HEK293 (cell line): ENCODE results near the gene TLCD3A.

Experiments used
- CTCF ChIP-seq: fragments of 450-650 bp; formaldehyde crosslinking; IDR thresholded peaks from 2 replicates; pipeline ENCODE4 v1.5.1; 2016; ENCODE audit warnings: missing biosample characterization, missing genetic modification characterization
- ELK4 ChIP-seq: IDR thresholded peaks from 2 replicates; pipeline ENCODE4 v1.6.1; 2011; ENCODE audit warnings: mild to moderate bottlenecking, low read depth, low read length, borderline replicate concordance
- GLIS2 ChIP-seq: fragments of 450-650 bp; formaldehyde crosslinking; IDR thresholded peaks from 2 replicates; pipeline ENCODE4 v1.5.1; 2016; ENCODE audit warnings: missing biosample characterization, missing genetic modification characterization
- IKZF3 ChIP-seq: fragments of 450-650 bp; IDR thresholded peaks from 2 replicates; pipeline ENCODE4 v1.5.0; 2018; ENCODE audit warnings: missing biosample characterization, mild to moderate bottlenecking, missing genetic modification characterization, moderate library complexity
- KLF7 ChIP-seq: fragments of 450-650 bp; formaldehyde crosslinking; IDR thresholded peaks from 2 replicates; pipeline ENCODE4 v1.5.1; 2016; ENCODE audit warnings: missing biosample characterization, missing genetic modification characterization, borderline replicate concordance
- TCF7L2 ChIP-seq: IDR thresholded peaks from 2 replicates; pipeline ENCODE4 v1.6.1; 2011; ENCODE audit warnings: low read depth, mild to moderate bottlenecking, inconsistent platforms, low read length, moderate library complexity, borderline replicate concordance
- YY2 ChIP-seq: fragments of 450-650 bp; formaldehyde crosslinking; IDR thresholded peaks from 2 replicates; pipeline ENCODE4 v1.5.1; 2016; ENCODE audit warnings: missing biosample characterization, missing genetic modification characterization
- ZBTB1 ChIP-seq: fragments of 450-650 bp; formaldehyde crosslinking; IDR thresholded peaks from 2 replicates; pipeline ENCODE4 v1.5.1; 2016; ENCODE audit warnings: missing biosample characterization, missing genetic modification characterization
- ZBTB20 ChIP-seq: fragments of 450-650 bp; formaldehyde crosslinking; IDR thresholded peaks from 2 replicates; pipeline ENCODE4 v1.5.1; 2016; ENCODE audit warnings: missing biosample characterization, missing genetic modification characterization
- ZBTB44 ChIP-seq: fragments of 450-650 bp; IDR thresholded peaks from 2 replicates; pipeline ENCODE4 v1.5.1; 2018; ENCODE audit warnings: missing biosample characterization, mild to moderate bottlenecking, missing genetic modification characterization
- ZBTB48 ChIP-seq: fragments of 450-650 bp; formaldehyde crosslinking; IDR thresholded peaks from 2 replicates; pipeline ENCODE4 v1.5.1; 2016; ENCODE audit warnings: missing biosample characterization, missing genetic modification characterization
- ZNF366 ChIP-seq: fragments of 450-650 bp; formaldehyde crosslinking; conservative IDR thresholded peaks from 2 replicates; pipeline ENCODE4 v1.5.1; 2016; ENCODE audit warnings: missing biosample characterization, missing genetic modification characterization
- ZNF514 ChIP-seq: fragments of 450-650 bp; formaldehyde crosslinking; IDR thresholded peaks from 2 replicates; pipeline ENCODE4 v1.5.1; 2016; ENCODE audit warnings: missing biosample characterization, missing genetic modification characterization
- ZNF544 ChIP-seq: fragments of 450-650 bp; formaldehyde crosslinking; IDR thresholded peaks from 2 replicates; pipeline ENCODE4 v1.5.0; 2017; ENCODE audit warnings: missing biosample characterization, missing genetic modification characterization
- ZNF560 ChIP-seq: fragments of 450-650 bp; formaldehyde crosslinking; IDR thresholded peaks from 2 replicates; pipeline ENCODE4 v1.5.1; 2017; ENCODE audit warnings: missing biosample characterization, missing genetic modification characterization, borderline replicate concordance
- ZNF585B ChIP-seq: fragments of 450-650 bp; formaldehyde crosslinking; IDR thresholded peaks from 2 replicates; pipeline ENCODE4 v1.5.1; 2016; ENCODE audit warnings: missing biosample characterization, missing genetic modification characterization
- ZNF623 ChIP-seq: fragments of 450-650 bp; formaldehyde crosslinking; IDR thresholded peaks from 2 replicates; pipeline ENCODE4 v1.5.1; 2016; ENCODE audit warnings: missing biosample characterization, missing genetic modification characterization
- ZNF664 ChIP-seq: fragments of 450-650 bp; formaldehyde crosslinking; IDR thresholded peaks from 2 replicates; pipeline ENCODE4 v1.5.1; 2016; ENCODE audit warnings: missing biosample characterization, missing genetic modification characterization
- ZNF785 ChIP-seq: fragments of 450-650 bp; formaldehyde crosslinking; IDR thresholded peaks from 2 replicates; pipeline ENCODE4 v1.5.1; 2016; ENCODE audit warnings: missing biosample characterization, missing genetic modification characterization
- TF ChIP-seq, protein P1 (sequence below): fragments of 450-650 bp; formaldehyde crosslinking; conservative IDR thresholded peaks from 2 replicates; pipeline ENCODE4 v1.5.1; 2016; ENCODE audit warnings: low read depth, missing biosample characterization, missing genetic modification characterization
- TF ChIP-seq, protein P2 (sequence below): fragments of 450-650 bp; IDR thresholded peaks from 2 replicates; pipeline ENCODE4 v1.5.1; 2018; ENCODE audit warnings: missing biosample characterization, missing genetic modification characterization
- TF ChIP-seq, protein P3 (sequence below): fragments of 450-650 bp; formaldehyde crosslinking; IDR thresholded peaks from 2 replicates; pipeline ENCODE4 v1.5.1; 2016; ENCODE audit warnings: missing biosample characterization, missing genetic modification characterization, low read depth

The TLCD3A gene

GRCh38 chr17:781805-782731 lies 49.7 kb downstream of the TLCD3A start, which contains the start of the genes GLOD4 and MRM3 (continued):
- peak; percentile 30; the same call in 1 of the 2 replicates for TF ChIP-seq ZNF623 (tag by site-specific recombination)
- peak; percentile 62; the same call in 1 of the 2 replicates for TF ChIP-seq ZBTB48 (tag by site-specific recombination)
- TF ChIP-seq ZNF664 (tag by site-specific recombination) = no peak
- no peak for TF ChIP-seq ZBTB44
- TF ChIP-seq, protein P1, sequence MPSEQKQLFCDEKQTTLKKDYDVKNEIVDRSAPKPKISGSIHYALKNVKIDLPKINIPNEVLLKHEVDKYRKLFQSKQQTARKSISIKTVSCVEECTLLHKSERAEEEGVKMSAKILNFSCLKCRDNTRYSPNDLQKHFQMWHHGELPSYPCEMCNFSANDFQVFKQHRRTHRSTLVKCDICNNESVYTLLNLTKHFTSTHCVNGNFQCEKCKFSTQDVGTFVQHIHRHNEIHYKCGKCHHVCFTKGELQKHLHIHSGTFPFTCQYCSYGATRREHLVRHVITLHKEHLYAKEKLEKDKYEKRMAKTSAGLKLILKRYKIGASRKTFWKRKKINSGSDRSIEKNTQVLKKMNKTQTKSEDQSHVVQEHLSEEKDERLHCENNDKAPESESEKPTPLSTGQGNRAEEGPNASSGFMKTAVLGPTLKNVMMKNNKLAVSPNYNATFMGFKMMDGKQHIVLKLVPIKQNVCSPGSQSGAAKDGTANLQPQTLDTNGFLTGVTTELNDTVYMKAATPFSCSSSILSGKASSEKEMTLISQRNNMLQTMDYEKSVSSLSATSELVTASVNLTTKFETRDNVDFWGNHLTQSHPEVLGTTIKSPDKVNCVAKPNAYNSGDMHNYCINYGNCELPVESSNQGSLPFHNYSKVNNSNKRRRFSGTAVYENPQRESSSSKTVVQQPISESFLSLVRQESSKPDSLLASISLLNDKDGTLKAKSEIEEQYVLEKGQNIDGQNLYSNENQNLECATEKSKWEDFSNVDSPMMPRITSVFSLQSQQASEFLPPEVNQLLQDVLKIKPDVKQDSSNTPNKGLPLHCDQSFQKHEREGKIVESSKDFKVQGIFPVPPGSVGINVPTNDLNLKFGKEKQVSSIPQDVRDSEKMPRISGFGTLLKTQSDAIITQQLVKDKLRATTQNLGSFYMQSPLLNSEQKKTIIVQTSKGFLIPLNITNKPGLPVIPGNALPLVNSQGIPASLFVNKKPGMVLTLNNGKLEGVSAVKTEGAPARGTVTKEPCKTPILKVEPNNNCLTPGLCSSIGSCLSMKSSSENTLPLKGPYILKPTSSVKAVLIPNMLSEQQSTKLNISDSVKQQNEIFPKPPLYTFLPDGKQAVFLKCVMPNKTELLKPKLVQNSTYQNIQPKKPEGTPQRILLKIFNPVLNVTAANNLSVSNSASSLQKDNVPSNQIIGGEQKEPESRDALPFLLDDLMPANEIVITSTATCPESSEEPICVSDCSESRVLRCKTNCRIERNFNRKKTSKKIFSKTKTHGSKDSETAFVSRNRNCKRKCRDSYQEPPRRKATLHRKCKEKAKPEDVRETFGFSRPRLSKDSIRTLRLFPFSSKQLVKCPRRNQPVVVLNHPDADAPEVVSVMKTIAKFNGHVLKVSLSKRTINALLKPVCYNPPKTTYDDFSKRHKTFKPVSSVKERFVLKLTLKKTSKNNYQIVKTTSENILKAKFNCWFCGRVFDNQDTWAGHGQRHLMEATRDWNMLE (tag by site-specific recombination) = no peak
- peak; percentile 100 for TF ChIP-seq YY2
- TF ChIP-seq GLIS2 = no peak
- TF ChIP-seq, protein P2, sequence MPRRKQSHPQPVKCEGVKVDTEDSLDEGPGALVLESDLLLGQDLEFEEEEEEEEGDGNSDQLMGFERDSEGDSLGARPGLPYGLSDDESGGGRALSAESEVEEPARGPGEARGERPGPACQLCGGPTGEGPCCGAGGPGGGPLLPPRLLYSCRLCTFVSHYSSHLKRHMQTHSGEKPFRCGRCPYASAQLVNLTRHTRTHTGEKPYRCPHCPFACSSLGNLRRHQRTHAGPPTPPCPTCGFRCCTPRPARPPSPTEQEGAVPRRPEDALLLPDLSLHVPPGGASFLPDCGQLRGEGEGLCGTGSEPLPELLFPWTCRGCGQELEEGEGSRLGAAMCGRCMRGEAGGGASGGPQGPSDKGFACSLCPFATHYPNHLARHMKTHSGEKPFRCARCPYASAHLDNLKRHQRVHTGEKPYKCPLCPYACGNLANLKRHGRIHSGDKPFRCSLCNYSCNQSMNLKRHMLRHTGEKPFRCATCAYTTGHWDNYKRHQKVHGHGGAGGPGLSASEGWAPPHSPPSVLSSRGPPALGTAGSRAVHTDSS (tag by site-specific recombination) = no peak
- peak; percentile 80 for TF ChIP-seq ZBTB20
- no peak for TF ChIP-seq ZNF514
- no peak for TF ChIP-seq ELK4
- TF ChIP-seq ZNF785 = 0 out of 2 replicates have a peak, but pooled peaks have one; percentile 71
- TF ChIP-seq, protein P3, sequence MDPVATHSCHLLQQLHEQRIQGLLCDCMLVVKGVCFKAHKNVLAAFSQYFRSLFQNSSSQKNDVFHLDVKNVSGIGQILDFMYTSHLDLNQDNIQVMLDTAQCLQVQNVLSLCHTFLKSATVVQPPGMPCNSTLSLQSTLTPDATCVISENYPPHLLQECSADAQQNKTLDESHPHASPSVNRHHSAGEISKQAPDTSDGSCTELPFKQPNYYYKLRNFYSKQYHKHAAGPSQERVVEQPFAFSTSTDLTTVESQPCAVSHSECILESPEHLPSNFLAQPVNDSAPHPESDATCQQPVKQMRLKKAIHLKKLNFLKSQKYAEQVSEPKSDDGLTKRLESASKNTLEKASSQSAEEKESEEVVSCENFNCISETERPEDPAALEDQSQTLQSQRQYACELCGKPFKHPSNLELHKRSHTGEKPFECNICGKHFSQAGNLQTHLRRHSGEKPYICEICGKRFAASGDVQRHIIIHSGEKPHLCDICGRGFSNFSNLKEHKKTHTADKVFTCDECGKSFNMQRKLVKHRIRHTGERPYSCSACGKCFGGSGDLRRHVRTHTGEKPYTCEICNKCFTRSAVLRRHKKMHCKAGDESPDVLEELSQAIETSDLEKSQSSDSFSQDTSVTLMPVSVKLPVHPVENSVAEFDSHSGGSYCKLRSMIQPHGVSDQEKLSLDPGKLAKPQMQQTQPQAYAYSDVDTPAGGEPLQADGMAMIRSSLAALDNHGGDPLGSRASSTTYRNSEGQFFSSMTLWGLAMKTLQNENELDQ (tag by site-specific recombination) = no peak
- TF ChIP-seq CTCF = peak; percentile 87
- TF ChIP-seq IKZF3 (tag by site-specific recombination) = no peak
- TF ChIP-seq TCF7L2 = no peak
- TF ChIP-seq ZNF585B (tag by site-specific recombination) = no peak
- 0 out of 2 replicates have a peak, but pooled peaks have one; percentile 9 for TF ChIP-seq ZBTB1
- TF ChIP-seq ZNF366 (tag by site-specific recombination) = no peak
- TF ChIP-seq KLF7 = peak; percentile 84; the same call in 1 of the 2 replicates
- no peak for TF ChIP-seq ZNF560 (tag by site-specific recombination)
- no peak for TF ChIP-seq ZNF544 (tag by site-specific recombination)
